Left colon (tissue), 2 donors: ENCODE results near the gene FOXP3. TPM values are rescaled to one million over a fixed set of nuclear protein-coding genes. Genes with fewer than 3 reads are reported as not detected.

Experiments used
- ATAC-seq: fragments of 200-7000 bp; cut with Tn5 transposase; one replicate; pipeline ENCODE4 v1.9.1; 2020; ENCODE audit warnings: mild to moderate bottlenecking, moderate library complexity
- DNase-seq, 2 donors: peaks; one replicate each; pipeline ENCODE4 v3.0.0-alpha.2; 2020
- intact Hi-C, 2 donors: fragments of 100-400 bp; cut with DNase I in 1 of 2; cut with micrococcal nuclease in 1 of 2; formaldehyde crosslinking; loops; one replicate each; pipeline versions ENCODE4 v1.11.2 to v1.14.0; 2022; cut with DNase I, micrococcal nuclease
- total RNA-seq, 2 donors: library from RNA; stranded (reverse); fragmentation: NEBNext Ultra II Directional; extraction: Animal tissue kit (Norgen Biotek cat#: 25700); gene quantifications; one replicate each; pipeline ENCODE4 v1.2.1, GENCODE V29; 2021
- donor health status: DM: no; HTN: no; CAD: no.
- donor health status: DM: yes; HTN: yes; CAD: no.

Gene FOXP3
- total RNA-seq, 2 donors from 2014 or later: 0.14 TPM; not detected in 1

- no peak for DNase-seq
- intact Hi-C loops: no loop called here
- ATAC-seq: peak; percentile 39
Observed at GRCh38 chrX:49202022-49202421, 62.5 kb downstream of the FOXP3 start.

Other genes with a start within 250 kb of the FOXP3 start
- gene TFE3, start 221.4 kb downstream of the FOXP3 start, total RNA-seq: 10 to 100 TPM; 23.2 to 26.6 TPM
- 10 to 100 TPM; 15.0 to 15.7 TPM for gene CCDC120, start 205.7 kb downstream of the FOXP3 start, total RNA-seq
- 1 to 10 TPM; 4.2 to 5.9 TPM for gene PRAF2, start 190.7 kb downstream of the FOXP3 start, total RNA-seq
- 10 to 100 TPM; 39.7 to 57.7 TPM for gene WDR45, start 184.8 kb downstream of the FOXP3 start, total RNA-seq
- gene GPKOW, start 141.0 kb downstream of the FOXP3 start, total RNA-seq: 10 to 100 TPM; 21.7 to 23.8 TPM
- gene MAGIX, start 102.0 kb downstream of the FOXP3 start, total RNA-seq: 10 to 100 TPM; 13.9 to 15.7 TPM
- 100 to 1,000 TPM; 140 to 142 TPM for gene PLP2, start 92.8 kb downstream of the FOXP3 start, total RNA-seq
- 10 to 100 TPM; 11.5 to 15.1 TPM for gene PRICKLE3, start 78.3 kb downstream of the FOXP3 start, total RNA-seq
- gene SYP, start 64.5 kb downstream of the FOXP3 start, total RNA-seq: 1 to 10 TPM; 4.6 to 6.9 TPM
- gene CACNA1F, start 31.4 kb downstream of the FOXP3 start, total RNA-seq: 1 to 10 TPM in 1 of 2 donors, under 1 TPM in 1; 0.70 to 2.0 TPM
- 10 to 100 TPM; 14.3 to 16.9 TPM for gene CCDC22, start 29.2 kb downstream of the FOXP3 start, total RNA-seq
- gene PPP1R3F, start 5.1 kb upstream of the FOXP3 start, total RNA-seq: 1 to 10 TPM; 1.9 to 2.5 TPM
- gene GAGE10, start 38.9 kb upstream of the FOXP3 start, total RNA-seq: not detected
- not detected for gene GAGE12J, start 57.3 kb upstream of the FOXP3 start, total RNA-seq
- gene GAGE13, start 66.9 kb upstream of the FOXP3 start, total RNA-seq: not detected